Adrenal gland (tissue), 12 donors: ENCODE data around the gene AHDC1. TPM values are rescaled to one million over a fixed set of nuclear protein-coding genes. Genes with fewer than 3 reads are reported as not detected.
A peak's percentile ranks its signal among the peaks of the same experiment; 100 is the strongest.

Experiments used
- DNase-seq, 7 donors: peaks; one replicate each; pipeline ENCODE4 v3.0.0-alpha.2; 2019 to 2020
- H3K27ac ChIP-seq, 5 donors: fragments of 200-600 bp; sonication (generic) in 4 of 5; 1 replicate in 3 of 5; 2 replicates in 2 of 5; pipeline versions ENCODE4 v1.5.1 to v1.8.0; 2016 to 2020; ENCODE audit warnings: mild to moderate bottlenecking in 1 of 5
- H3K27me3 ChIP-seq: fragments of 200-600 bp; 2 replicates; pipeline ENCODE4 v1.8.0; 2021
- H3K36me3 ChIP-seq, 2 donors: fragments of 200-600 bp; replicated peaks in 1 of 2; 1 replicate in 1 of 2; 2 replicates in 1 of 2; pipeline versions ENCODE4 v1.5.1 to v1.8.0; 2018 to 2022
- H3K4me1 ChIP-seq, 2 donors: fragments of 200-600 bp; replicated peaks in 1 of 2; 1 replicate in 1 of 2; 2 replicates in 1 of 2; pipeline versions ENCODE4 v1.5.1 to v1.8.0; 2018 to 2021
- H3K4me3 ChIP-seq, 4 donors: fragments of 200-600 bp; sonication (generic) in 3 of 4; one replicate each; pipeline ENCODE4 v1.5.1; 2016 to 2018
- H3K9me3 ChIP-seq, 3 donors: fragments of 200-600 bp; sonication (generic) in 1 of 3; replicated peaks in 1 of 3; 1 replicate in 2 of 3; 2 replicates in 1 of 3; pipeline versions ENCODE4 v1.5.1 to v1.8.0; 2016 to 2021
- CTCF ChIP-seq, 6 experiments: fragments of 450-650 bp in 4 of 6; fragments of 200-600 bp in 2 of 6; sonication (generic) in 1 of 6; IDR thresholded peaks; 1 replicate in 5 of 6; 2 replicates in 1 of 6; pipeline versions ENCODE4 v1.5.1 to v1.8.0; 2016 to 2021; ENCODE audit warnings: antibody characterized with exemption in 6 of 6, mild to moderate bottlenecking in 2 of 6, moderate library complexity in 1 of 6
- POLR2A ChIP-seq, 2 donors: fragments of 450-650 bp; IDR thresholded peaks; one replicate each; pipeline ENCODE4 v1.6.1; 2017; ENCODE audit warnings: antibody characterized with exemption in 2 of 2, mild to moderate bottlenecking in 2 of 2, moderate library complexity in 1 of 2
- WGBS, 4 donors: extraction: QIAGEN DNeasy Blood & Tissue Kit in 2 of 4; methylation state at CpG; one replicate each; pipeline versions ENCODE4 v1.1.5 to v1.1.7; 2013 to 2017; 5-methylcytosine and 5-hydroxymethylcytosine counted together
- intact Hi-C, 2 donors: fragments of 100-400 bp; cut with DNase I; formaldehyde crosslinking; loops; one replicate each; pipeline versions ENCODE4 v1.14.1 to v1.15.0; 2022 to 2023
- polyA plus RNA-seq, 3 donors: library from polyadenylated mRNA; stranded (reverse); fragments of 200-250 nt in 2 of 3; fragments of 350-450 nt in 1 of 3; fragmentation: Illumina TruSeq in 1 of 3; extraction: RNeasy Lipid Tissue Mini Kit (QIAGEN cat#74804) in 1 of 3; gene quantifications; one replicate each; pipeline ENCODE4 v1.2.3, GENCODE V29; 2013 to 2014
- total RNA-seq, 9 donors: library from RNA; depleted of rRNA in 4 of 9; stranded (reverse); fragments of >200 nt in 4 of 9; fragments of 120-200 nt in 1 of 9; fragmentation: NEBNext Ultra II Directional in 1 of 9; extraction: Animal tissue kit (Norgen Biotek cat#: 25700) in 1 of 9; gene quantifications; one replicate each; pipeline versions ENCODE4 v1.1.0 to v1.2.4, GENCODE V29; 2013 to 2023
- donor health status: healthy with polysubstance abuse.
- donor health status: Bipolar disorder and iron deficiency.
- donor health status: DM: yes; HTN: yes; CAD: no.
- donor health status: DM: no; HTN: no; CAD: no.
- donor health status: DM: no; HTN: no; CAD: no.
- donor health status: DM: yes; HTN: yes; CAD: no.

AHDC1 gene
- total and polyA plus RNA-seq, 12 donors = 10.4 to 111 (median 61.3) TPM

GRCh38 chr1:27589441-27589840, 14.5 kb downstream of the AHDC1 start:
- 25 to 49% (median 42%) methylated on average over 3 to 6 of the region's 6 CpGs for WGBS, 4 donors
- Histone ChIP-seq H3K4me3 (no peak overlapping the region), H3K36me3 (no peaks in the 10 kb centered on the region), H3K4me1 (peaks cover 69 to 100% of the 10 kb centered on the region in 2 donors), H3K27me3 (no peaks in the 10 kb centered on the region), H3K9me3 (no peaks in the 10 kb centered on the region), H3K27ac (peak overlapping the region; percentile 36 to 96 (median 83))
- intact Hi-C loops = no loop called here
- no peak for TF ChIP-seq POLR2A (IDR thresholded peaks at IDR 0.05)
- no peak for TF ChIP-seq CTCF (IDR thresholded peaks at IDR 0.05)
- no peak for DNase-seq

GRCh38 chr1:27588256-27589232, 15.4 kb downstream of the AHDC1 start:
- H3K4me1 ChIP-seq = peaks cover 61 to 100% of the 10 kb centered on the region in 2 donors
- H3K27ac ChIP-seq = peak overlapping the region; percentile 36 to 96 (median 83)
- TF ChIP-seq POLR2A (IDR thresholded peaks at IDR 0.05) (peak in 1 of 2 donors; percentile 41), CTCF (IDR thresholded peaks at IDR 0.05) (no peak)
- H3K36me3 ChIP-seq = no peaks in the 10 kb centered on the region
- 30 to 35% (median 33%) methylated on average over 10 to 12 of the region's 12 CpGs for WGBS, 4 donors
- DNase-seq = peak in 6 of 7 donors; percentile 53 to 82 (median 79)
- intact Hi-C loops = no loop called here
- H3K9me3 ChIP-seq = no peaks in the 10 kb centered on the region
- H3K4me3 ChIP-seq = no peak overlapping the region
- H3K27me3 ChIP-seq = no peaks in the 10 kb centered on the region

GRCh38 chr1:27585684-27586083, 18.3 kb downstream of the AHDC1 start:
- H3K36me3 ChIP-seq = no peaks in the 10 kb centered on the region
- DNase-seq = no peak
- TF ChIP-seq CTCF (IDR thresholded peaks at IDR 0.05) = no peak
- no peak for TF ChIP-seq POLR2A (IDR thresholded peaks at IDR 0.05)
- no peaks in the 10 kb centered on the region for H3K9me3 ChIP-seq
- no peak overlapping the region for H3K4me3 ChIP-seq
- peaks cover 50 to 100% of the 10 kb centered on the region in 2 donors for H3K4me1 ChIP-seq
- H3K27ac ChIP-seq = peak overlapping the region in 3 of 5 donors; percentile 83 to 96 (median 85)
- 41 to 63% (median 56%) methylated on average over 2 to 3 of the region's 3 CpGs for WGBS, 4 donors
- intact Hi-C loops = no loop called here
- H3K27me3 ChIP-seq = no peaks in the 10 kb centered on the region

- 72 to 90% (median 88%) methylated on average over 2 to 3 of the region's 3 CpGs for WGBS, 4 donors
- no peak for TF ChIP-seq CTCF (IDR thresholded peaks at IDR 0.05)
- no peak for TF ChIP-seq POLR2A (IDR thresholded peaks at IDR 0.05)
- intact Hi-C loops = no loop called here
These were observed 19.5 kb downstream of the AHDC1 start for GRCh38 chr1:27584453-27584852.

More at GRCh38 chr1:27584453-27584852, 19.5 kb downstream of the AHDC1 start:
- H3K27me3 ChIP-seq = no peaks in the 10 kb centered on the region
- H3K9me3 ChIP-seq = no peaks in the 10 kb centered on the region
- H3K27ac ChIP-seq = peak overlapping the region in 4 of 5 donors; percentile 17 to 96 (median 73)
- no peak overlapping the region for H3K4me3 ChIP-seq
- peaks cover 49 to 100% of the 10 kb centered on the region in 2 donors for H3K4me1 ChIP-seq
- H3K36me3 ChIP-seq = no peaks in the 10 kb centered on the region
- DNase-seq = no peak
